Neural cell (in vitro differentiated cells): ENCODE data around the gene U2SURP. TPM values are rescaled to one million over a fixed set of nuclear protein-coding genes. Genes with fewer than 3 reads are reported as not detected.

Experiments used
- H2AFZ ChIP-seq: fragments of 200-600, 300-800 bp; sonication (generic), shearing (Covaris generic); 2 replicates; pipeline ENCODE4 v1.6.0; 2014; ENCODE audit warnings: low read depth, mild to moderate bottlenecking, antibody characterized with exemption, low read length, moderate library complexity
- H3F3A ChIP-seq: fragments of 200-600 bp; shearing (Covaris generic); 2 replicates; pipeline ENCODE4 v1.6.1; 2016; ENCODE audit warnings: mild to moderate bottlenecking, moderate library complexity, mixed read lengths, antibody characterized with exemption, low read length; ENCODE audit not compliant: insufficient read depth, poor library complexity, severe bottlenecking
- H3K27ac ChIP-seq: fragments of 200-600, 300-800 bp; sonication (generic), shearing (Covaris generic); 2 replicates; pipeline ENCODE4 v1.5.1; 2014; ENCODE audit warnings: mild to moderate bottlenecking, low read length, moderate library complexity
- H3K27me3 ChIP-seq: fragments of 300-800, 200-600 bp; sonication (generic), shearing (Covaris generic); 2 replicates; pipeline ENCODE4 v1.6.0; 2014; ENCODE audit warnings: mild to moderate bottlenecking, low read depth, low read length, moderate library complexity; ENCODE audit not compliant: insufficient read depth
- H3K36me3 ChIP-seq: fragments of 300-800, 200-600 bp; sonication (generic), shearing (Covaris generic); 2 replicates; pipeline ENCODE4 v1.5.1; 2014; ENCODE audit warnings: mild to moderate bottlenecking, antibody characterized with exemption, low read length, moderate library complexity; ENCODE audit not compliant: insufficient read depth
- H3K4me2 ChIP-seq: fragments of 300-800, 200-600 bp; sonication (generic), shearing (Covaris generic); 2 replicates; pipeline ENCODE4 v1.6.0; 2014; ENCODE audit warnings: mild to moderate bottlenecking, low read length
- H3K4me3 ChIP-seq: fragments of 300-800, 200-600 bp; sonication (generic), shearing (Covaris generic); 2 replicates; pipeline ENCODE4 v1.5.1; 2014; ENCODE audit warnings: mild to moderate bottlenecking, low read length, moderate library complexity
- H3K79me2 ChIP-seq: fragments of 200-600 bp; shearing (Covaris generic); replicated peaks from 2 replicates; pipeline ENCODE4 v1.6.0; 2014; ENCODE audit warnings: mild to moderate bottlenecking, low read length, moderate library complexity; ENCODE audit not compliant: insufficient read depth
- H3K9ac ChIP-seq: fragments of 300-800, 200-600 bp; sonication (generic), shearing (Covaris generic); 2 replicates; pipeline ENCODE4 v1.6.1; 2016; ENCODE audit warnings: mild to moderate bottlenecking, low read length, mixed read lengths
- H3K9me2 ChIP-seq: fragments of 200-600 bp; shearing (Covaris generic); 2 replicates; pipeline ENCODE4 v1.6.1; 2016; ENCODE audit warnings: mild to moderate bottlenecking, low read length, mixed read lengths; ENCODE audit not compliant: insufficient read depth
- H3K9me3 ChIP-seq: fragments of 200-600, 300-800 bp; sonication (generic), shearing (Covaris generic); 2 replicates; pipeline ENCODE4 v1.6.1; 2016; ENCODE audit warnings: mild to moderate bottlenecking, mixed run types, low read length, moderate library complexity, mixed read lengths
- H4K20me1 ChIP-seq: fragments of 200-600 bp; shearing (Covaris generic); 2 replicates; pipeline ENCODE4 v1.6.1; 2016; ENCODE audit warnings: mild to moderate bottlenecking, mixed run types; ENCODE audit not compliant: insufficient read depth
- EP300 ChIP-seq: fragments of 450-650 bp; conservative IDR thresholded peaks from 2 replicates; pipeline ENCODE4 v1.6.1; 2014; ENCODE audit warnings: antibody characterized with exemption, mild to moderate bottlenecking, moderate library complexity; ENCODE audit not compliant: poor library complexity, severe bottlenecking
- EZH2 ChIP-seq: fragments of 200-600, 300-800 bp; shearing (Covaris generic), sonication (generic); IDR thresholded peaks from 2 replicates; pipeline ENCODE4 v1.6.1; 2014; ENCODE audit warnings: antibody characterized with exemption, low read length, borderline replicate concordance, mild to moderate bottlenecking; ENCODE audit not compliant: insufficient read depth, poor library complexity, severe bottlenecking
- MXI1 ChIP-seq: fragments of 450-650 bp; conservative IDR thresholded peaks from 2 replicates; pipeline ENCODE4 v1.6.1; 2014; ENCODE audit warnings: antibody characterized with exemption, mild to moderate bottlenecking; ENCODE audit not compliant: poor library complexity, severe bottlenecking
- POLR2AphosphoS5 ChIP-seq: IDR thresholded peaks from 2 replicates; pipeline ENCODE4 v1.6.1; 2012
- RAD21 ChIP-seq: fragments of 450-650 bp; conservative IDR thresholded peaks from 2 replicates; pipeline ENCODE4 v1.6.1; 2014; ENCODE audit warnings: antibody characterized with exemption, mild to moderate bottlenecking, moderate library complexity
- SMC3 ChIP-seq: fragments of 450-650 bp; conservative IDR thresholded peaks from 2 replicates; pipeline ENCODE4 v1.6.1; 2014; ENCODE audit warnings: antibody characterized with exemption, mild to moderate bottlenecking, moderate library complexity; ENCODE audit not compliant: poor library complexity
- TAF1 ChIP-seq: IDR thresholded peaks from 2 replicates; pipeline ENCODE4 v1.6.1; 2012; ENCODE audit warnings: low read depth
- polyA plus RNA-seq: library from polyadenylated mRNA; depleted of rRNA; stranded (reverse); fragments of >200 nt; gene quantifications from 2 replicates; pipeline ENCODE4 v1.2.3, GENCODE V29; 2014
- TF ChIP-seq, protein P1 (sequence below): fragments of 450-650 bp; IDR thresholded peaks from 2 replicates; pipeline ENCODE4 v1.5.1; 2014; ENCODE audit warnings: antibody characterized with exemption, mild to moderate bottlenecking, moderate library complexity; ENCODE audit not compliant: poor library complexity, severe bottlenecking
- TF ChIP-seq, protein P2 (sequence below): IDR thresholded peaks from 2 replicates; pipeline ENCODE4 v1.6.1; 2012; ENCODE audit warnings: borderline replicate concordance

U2SURP gene
- polyA plus RNA-seq, 1 donor from 2014 or later, result 159 TPM

DNA sequence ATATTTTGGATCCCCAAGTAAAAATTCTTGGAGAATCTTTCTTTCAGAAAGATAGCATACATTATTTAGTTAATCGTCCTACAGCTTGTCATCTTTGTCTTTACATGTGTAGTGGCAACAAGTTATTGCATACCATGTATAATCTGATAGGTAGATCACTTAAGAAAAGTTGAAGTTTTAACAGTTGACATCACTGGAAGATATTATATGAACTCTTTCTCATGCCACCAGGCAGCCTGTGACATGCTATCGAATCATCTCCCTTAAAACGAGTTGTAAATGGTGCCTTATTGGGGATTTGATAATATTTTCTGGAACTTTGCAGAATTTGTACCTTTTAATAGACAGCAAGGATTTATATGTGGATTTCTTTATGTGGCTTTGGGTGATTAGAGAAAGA lies 8.7 kb downstream of the U2SURP start:
- Histone ChIP-seq H2AFZ (no peak overlapping the region), H3K4me2 (no peak overlapping the region), H3K79me2 (peaks cover 79% of the 10 kb centered on the region), H3K4me3 (no peak overlapping the region), H3K9me2 (no peaks in the 10 kb centered on the region), H4K20me1 (no peaks in the 10 kb centered on the region), H3K27me3 (no peaks in the 10 kb centered on the region), H3K9ac (no peak overlapping the region), H3K9me3 (no peaks in the 10 kb centered on the region), H3K36me3 (peaks cover 5% of the 10 kb centered on the region), H3K27ac (no peak overlapping the region), H3F3A (no peaks in the 10 kb centered on the region)
- TF ChIP-seq EZH2, result no peak
- TF ChIP-seq RAD21, result no peak
- TF ChIP-seq, protein P1, sequence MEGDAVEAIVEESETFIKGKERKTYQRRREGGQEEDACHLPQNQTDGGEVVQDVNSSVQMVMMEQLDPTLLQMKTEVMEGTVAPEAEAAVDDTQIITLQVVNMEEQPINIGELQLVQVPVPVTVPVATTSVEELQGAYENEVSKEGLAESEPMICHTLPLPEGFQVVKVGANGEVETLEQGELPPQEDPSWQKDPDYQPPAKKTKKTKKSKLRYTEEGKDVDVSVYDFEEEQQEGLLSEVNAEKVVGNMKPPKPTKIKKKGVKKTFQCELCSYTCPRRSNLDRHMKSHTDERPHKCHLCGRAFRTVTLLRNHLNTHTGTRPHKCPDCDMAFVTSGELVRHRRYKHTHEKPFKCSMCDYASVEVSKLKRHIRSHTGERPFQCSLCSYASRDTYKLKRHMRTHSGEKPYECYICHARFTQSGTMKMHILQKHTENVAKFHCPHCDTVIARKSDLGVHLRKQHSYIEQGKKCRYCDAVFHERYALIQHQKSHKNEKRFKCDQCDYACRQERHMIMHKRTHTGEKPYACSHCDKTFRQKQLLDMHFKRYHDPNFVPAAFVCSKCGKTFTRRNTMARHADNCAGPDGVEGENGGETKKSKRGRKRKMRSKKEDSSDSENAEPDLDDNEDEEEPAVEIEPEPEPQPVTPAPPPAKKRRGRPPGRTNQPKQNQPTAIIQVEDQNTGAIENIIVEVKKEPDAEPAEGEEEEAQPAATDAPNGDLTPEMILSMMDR, result no peak
- TF ChIP-seq, protein P2, sequence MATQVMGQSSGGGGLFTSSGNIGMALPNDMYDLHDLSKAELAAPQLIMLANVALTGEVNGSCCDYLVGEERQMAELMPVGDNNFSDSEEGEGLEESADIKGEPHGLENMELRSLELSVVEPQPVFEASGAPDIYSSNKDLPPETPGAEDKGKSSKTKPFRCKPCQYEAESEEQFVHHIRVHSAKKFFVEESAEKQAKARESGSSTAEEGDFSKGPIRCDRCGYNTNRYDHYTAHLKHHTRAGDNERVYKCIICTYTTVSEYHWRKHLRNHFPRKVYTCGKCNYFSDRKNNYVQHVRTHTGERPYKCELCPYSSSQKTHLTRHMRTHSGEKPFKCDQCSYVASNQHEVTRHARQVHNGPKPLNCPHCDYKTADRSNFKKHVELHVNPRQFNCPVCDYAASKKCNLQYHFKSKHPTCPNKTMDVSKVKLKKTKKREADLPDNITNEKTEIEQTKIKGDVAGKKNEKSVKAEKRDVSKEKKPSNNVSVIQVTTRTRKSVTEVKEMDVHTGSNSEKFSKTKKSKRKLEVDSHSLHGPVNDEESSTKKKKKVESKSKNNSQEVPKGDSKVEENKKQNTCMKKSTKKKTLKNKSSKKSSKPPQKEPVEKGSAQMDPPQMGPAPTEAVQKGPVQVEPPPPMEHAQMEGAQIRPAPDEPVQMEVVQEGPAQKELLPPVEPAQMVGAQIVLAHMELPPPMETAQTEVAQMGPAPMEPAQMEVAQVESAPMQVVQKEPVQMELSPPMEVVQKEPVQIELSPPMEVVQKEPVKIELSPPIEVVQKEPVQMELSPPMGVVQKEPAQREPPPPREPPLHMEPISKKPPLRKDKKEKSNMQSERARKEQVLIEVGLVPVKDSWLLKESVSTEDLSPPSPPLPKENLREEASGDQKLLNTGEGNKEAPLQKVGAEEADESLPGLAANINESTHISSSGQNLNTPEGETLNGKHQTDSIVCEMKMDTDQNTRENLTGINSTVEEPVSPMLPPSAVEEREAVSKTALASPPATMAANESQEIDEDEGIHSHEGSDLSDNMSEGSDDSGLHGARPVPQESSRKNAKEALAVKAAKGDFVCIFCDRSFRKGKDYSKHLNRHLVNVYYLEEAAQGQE, result no peak
- TF ChIP-seq TAF1, result no peak
- TF ChIP-seq SMC3, result no peak
- TF ChIP-seq MXI1, result no peak
- no peak for TF ChIP-seq POLR2AphosphoS5
- no peak for TF ChIP-seq EP300

- no peaks in the 10 kb centered on the region for H3K27me3 ChIP-seq
- H3K79me2 ChIP-seq, result peaks cover 62% of the 10 kb centered on the region
- H3K4me3 ChIP-seq, result no peak overlapping the region
- H3K9ac ChIP-seq, result no peak overlapping the region
- H4K20me1 ChIP-seq, result no peaks in the 10 kb centered on the region
- peaks cover 5% of the 10 kb centered on the region for H3K36me3 ChIP-seq
- no peaks in the 10 kb centered on the region for H3K9me3 ChIP-seq
- H3K9me2 ChIP-seq, result no peaks in the 10 kb centered on the region
- no peaks in the 10 kb centered on the region for H3F3A ChIP-seq
- TF ChIP-seq, protein P2, result no peak
- H3K4me2 ChIP-seq, result no peak overlapping the region
- H3K27ac ChIP-seq, result no peak overlapping the region
- H2AFZ ChIP-seq, result no peak overlapping the region
Measured at GRCh38 chr3:143011705-143012104, 10.3 kb downstream of the U2SURP start.
